D721Med (cell line): ENCODE data around the gene TTC38.

Source experiments
- DNase-seq: peaks from one replicate; pipeline ENCODE4 v3.0.0; 2011; ENCODE audit warnings: low spot score; ENCODE audit not compliant: insufficient read length
- FAIRE-seq: peaks from 2 replicates; lab custom pipeline; 2011; peaks lifted over from hg19 to GRCh38; lab: Jason Lieb, UNC
- TF ChIP-seq, protein P1 (sequence below): IDR thresholded peaks from 2 replicates; pipeline ENCODE4 v1.5.1; 2012; ENCODE audit warnings: mild to moderate bottlenecking, control low read depth; ENCODE audit not compliant: insufficient read depth; ENCODE audit errors: missing control alignments

The TTC38 gene

DNA sequence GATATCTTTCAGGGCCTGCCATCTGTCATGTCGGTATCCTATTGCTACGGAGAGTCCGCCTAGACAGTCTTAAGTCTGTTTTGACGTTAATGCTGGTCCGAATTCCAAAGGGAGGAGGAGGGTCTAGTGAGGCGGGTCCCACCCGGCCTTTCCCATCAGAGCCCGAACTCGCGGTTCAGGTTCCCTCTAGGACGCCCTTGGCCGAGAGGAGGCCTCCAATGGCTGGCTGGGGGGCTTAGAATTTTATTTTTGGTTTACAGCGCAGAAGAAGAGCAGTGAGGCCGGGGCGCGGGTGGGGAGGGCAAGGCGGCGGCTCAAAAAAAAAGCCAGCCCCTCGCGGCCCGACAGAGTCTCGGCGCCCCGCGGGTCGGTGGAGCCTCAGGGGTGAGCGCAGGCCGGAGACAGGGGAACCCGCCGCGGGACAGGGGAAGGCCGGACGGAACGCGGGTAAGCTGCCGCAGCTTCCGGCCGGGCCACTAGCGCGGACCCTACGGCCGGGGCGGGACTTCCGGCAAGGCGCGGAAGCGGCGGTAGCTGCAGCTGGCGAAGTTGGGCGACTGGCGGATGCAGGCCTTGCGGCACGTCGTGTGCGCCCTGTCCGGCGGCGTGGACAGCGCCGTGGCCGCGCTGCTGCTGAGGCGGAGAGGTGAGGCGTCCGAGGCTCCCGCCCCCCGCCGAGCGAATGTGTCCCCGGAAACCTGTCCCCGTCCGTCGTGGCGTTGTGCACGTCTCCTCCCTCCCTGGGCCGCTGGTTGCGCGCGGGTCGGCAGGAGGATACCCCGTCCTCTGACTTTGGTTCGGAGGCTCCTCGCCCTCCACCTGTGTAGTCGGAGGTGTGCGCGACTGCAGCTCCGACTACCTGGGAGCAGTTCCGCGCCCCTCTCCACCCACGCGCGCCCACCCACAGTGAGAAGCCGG is 67.7 kb downstream of the TTC38 start, which contains the start of gene TRMU:
TRMU (plus strand) TSS at position 514 of the 918 bp plus-strand sequence; CDS start at position 565, 51 bp downstream.
- FAIRE-seq, result no peak
- TF ChIP-seq, protein P1, sequence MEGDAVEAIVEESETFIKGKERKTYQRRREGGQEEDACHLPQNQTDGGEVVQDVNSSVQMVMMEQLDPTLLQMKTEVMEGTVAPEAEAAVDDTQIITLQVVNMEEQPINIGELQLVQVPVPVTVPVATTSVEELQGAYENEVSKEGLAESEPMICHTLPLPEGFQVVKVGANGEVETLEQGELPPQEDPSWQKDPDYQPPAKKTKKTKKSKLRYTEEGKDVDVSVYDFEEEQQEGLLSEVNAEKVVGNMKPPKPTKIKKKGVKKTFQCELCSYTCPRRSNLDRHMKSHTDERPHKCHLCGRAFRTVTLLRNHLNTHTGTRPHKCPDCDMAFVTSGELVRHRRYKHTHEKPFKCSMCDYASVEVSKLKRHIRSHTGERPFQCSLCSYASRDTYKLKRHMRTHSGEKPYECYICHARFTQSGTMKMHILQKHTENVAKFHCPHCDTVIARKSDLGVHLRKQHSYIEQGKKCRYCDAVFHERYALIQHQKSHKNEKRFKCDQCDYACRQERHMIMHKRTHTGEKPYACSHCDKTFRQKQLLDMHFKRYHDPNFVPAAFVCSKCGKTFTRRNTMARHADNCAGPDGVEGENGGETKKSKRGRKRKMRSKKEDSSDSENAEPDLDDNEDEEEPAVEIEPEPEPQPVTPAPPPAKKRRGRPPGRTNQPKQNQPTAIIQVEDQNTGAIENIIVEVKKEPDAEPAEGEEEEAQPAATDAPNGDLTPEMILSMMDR, result no peak
- peak; percentile 65 for DNase-seq

DNA sequence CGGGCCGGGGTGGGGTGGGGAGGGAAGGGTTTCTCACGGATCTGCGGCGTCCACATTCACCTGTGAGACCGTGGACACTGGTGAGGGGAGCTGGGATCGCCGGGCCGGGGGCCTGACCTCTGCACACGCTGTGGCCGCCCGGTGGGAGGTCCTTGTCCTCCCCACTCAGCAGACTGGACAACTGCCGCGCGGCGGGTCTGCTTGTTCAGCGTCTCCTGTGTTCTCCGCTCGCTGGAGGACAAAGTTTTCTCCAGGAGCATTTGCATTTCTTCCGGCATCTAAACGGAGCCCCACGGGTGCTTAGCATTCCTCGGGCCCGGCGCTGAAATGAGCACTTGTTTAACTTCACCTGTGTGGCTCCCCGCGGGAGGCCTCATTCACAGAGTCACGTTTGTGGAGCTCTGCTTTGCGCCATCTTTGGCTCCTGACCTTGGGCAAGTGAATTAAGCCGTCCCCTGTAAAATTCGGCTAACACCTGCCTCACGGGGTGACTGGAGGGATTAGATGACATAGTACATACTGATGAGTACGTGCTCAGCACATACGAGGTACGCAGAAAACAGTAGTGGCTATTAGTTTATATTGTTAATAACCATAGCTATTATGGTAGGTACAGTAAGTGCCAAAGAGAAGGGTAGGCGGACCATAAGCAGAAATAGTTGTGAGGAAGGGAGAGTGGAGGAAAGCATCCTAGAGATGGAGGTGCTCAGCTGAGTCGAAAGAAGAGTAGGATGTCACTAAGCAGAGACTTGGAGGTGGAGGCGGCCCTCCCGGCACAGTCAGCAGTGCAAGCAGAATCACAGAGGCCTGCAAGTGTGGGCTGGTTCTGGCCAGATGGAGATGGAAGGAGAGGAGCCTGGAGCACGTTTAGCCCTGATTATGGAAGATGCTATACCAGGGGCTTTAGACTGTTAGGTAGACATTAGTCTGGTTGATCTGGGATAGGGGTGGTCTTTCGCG is 68.6 kb downstream of the TTC38 start:
- TF ChIP-seq, protein P1, result no peak

DNA sequence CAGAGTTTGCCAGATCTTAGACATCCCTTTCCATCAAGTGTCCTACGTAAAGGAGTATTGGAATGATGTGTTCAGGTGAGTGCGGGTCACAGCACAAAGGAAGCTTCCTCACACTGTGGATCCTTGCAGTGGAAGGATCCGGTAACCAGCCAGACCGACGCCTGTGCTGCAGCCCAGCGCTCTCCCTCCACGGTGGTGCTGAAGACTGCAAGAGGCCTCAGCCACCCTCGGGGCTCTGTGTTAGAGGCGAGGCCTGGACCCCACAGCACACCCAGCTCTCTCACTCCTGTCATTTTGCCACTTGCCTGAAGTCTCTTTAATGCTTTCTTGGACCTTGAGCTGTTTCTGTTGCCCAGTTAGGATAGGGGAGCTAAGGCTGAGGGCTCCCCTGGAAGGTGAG is 70.1 kb downstream of the TTC38 start:
- no peak for FAIRE-seq
- DNase-seq, result no peak
- TF ChIP-seq, protein P1, result no peak

More for the DNA sequence above, 68.6 kb downstream of the TTC38 start:
- DNase-seq (no peak), FAIRE-seq (no peak)

DNA sequence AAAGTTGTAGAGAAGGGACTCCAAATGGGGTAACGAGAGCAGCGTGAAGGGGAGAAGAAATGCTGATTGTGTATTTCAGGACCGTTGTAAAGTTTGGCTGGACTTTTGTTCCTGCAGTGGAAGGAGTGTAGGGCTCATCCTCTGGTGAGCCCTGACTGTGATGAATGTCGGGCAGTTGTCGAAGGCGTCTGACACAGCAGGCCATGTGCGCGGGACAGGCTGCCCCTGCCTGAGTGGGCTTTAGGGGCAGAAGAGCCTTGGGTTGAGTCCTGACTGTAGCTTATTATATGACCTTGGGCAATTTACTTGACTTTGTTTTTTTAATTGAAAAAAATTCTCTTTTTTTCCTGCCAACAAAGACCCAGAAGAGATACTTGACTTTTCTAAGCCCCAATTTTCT is 70.8 kb downstream of the TTC38 start:
- TF ChIP-seq, protein P1, result no peak
- DNase-seq (no peak), FAIRE-seq (no peak)

DNA sequence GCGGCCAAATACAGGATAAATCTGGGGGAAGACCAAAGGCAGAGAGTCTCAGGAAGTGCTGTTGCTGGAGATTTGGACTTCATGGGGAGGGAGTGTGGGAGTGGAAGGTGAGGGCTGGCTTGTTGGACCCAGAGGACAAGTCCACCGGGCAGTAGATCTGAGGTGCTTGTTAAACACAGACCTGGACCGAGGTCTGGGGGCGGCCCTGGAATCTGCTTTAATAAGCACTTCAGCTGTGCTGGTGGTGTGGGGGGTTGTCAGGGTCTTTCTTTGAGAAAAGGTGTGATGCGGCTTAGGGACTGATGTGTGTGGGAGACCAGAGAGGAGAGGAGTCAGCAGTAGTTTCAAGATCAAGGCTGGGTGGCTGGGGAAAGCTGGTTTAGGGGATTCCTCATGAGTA is 72.1 kb downstream of the TTC38 start:
- TF ChIP-seq, protein P1, result no peak

DNA sequence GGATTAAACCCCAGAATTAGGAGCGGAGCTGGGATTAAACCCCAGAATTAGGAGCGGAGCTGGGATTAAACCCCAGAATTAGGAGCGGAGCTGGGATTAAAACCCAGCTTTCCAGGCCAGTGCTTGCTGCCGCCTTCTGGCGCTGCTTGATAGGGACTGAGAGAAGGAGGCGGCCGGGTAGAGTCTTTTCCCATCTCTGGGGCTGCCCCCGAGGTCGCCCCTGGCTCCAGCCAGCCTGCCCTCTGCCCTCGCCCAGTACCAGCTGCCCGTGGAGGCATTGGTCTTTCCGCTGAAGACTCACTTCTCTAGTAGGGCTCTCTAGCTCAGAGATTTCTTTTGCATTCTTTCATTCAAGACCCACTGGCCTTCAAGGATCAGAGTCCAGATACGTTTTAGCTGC is 72.9 kb downstream of the TTC38 start:
- FAIRE-seq (no peak), DNase-seq (no peak)
- TF ChIP-seq, protein P1, result no peak

More for the DNA sequence above, 72.1 kb downstream of the TTC38 start:
- no peak for FAIRE-seq
- no peak for DNase-seq
